Fibroblast of villous mesenchyme (primary cell): Measurements from ENCODE around the gene AQP9. TPM values are rescaled to one million over a fixed set of nuclear protein-coding genes. Genes with fewer than 3 reads are reported as not detected.
"Not testable (repeated sequence)": the region's sequence is repeated elsewhere in the genome, so short reads cannot be mapped to it uniquely, and the experiment has no call there.

Experiments
- DNase-seq: peaks from one replicate; pipeline ENCODE4 v3.0.0-alpha.2; 2010; ENCODE audit warnings: low read depth
- H3K4me3 ChIP-seq: 2 replicates; pipeline ENCODE4 v1.5.1; 2011; ENCODE audit warnings: low read depth, mild to moderate bottlenecking, low read length
- total RNA-seq: library from RNA; depleted of rRNA; stranded (reverse); fragments of >200 nt; gene quantifications from 2 replicates; pipeline ENCODE4 v1.2.3, GENCODE V29; 2012
- TF ChIP-seq, protein P1 (sequence below): IDR thresholded peaks from 2 replicates; pipeline ENCODE4 v1.5.1; 2012; ENCODE audit warnings: low read depth, mild to moderate bottlenecking, low read length; ENCODE audit not compliant: insufficient read depth

AQP9 gene
- total RNA-seq, 1 donor, result not detected

DNA sequence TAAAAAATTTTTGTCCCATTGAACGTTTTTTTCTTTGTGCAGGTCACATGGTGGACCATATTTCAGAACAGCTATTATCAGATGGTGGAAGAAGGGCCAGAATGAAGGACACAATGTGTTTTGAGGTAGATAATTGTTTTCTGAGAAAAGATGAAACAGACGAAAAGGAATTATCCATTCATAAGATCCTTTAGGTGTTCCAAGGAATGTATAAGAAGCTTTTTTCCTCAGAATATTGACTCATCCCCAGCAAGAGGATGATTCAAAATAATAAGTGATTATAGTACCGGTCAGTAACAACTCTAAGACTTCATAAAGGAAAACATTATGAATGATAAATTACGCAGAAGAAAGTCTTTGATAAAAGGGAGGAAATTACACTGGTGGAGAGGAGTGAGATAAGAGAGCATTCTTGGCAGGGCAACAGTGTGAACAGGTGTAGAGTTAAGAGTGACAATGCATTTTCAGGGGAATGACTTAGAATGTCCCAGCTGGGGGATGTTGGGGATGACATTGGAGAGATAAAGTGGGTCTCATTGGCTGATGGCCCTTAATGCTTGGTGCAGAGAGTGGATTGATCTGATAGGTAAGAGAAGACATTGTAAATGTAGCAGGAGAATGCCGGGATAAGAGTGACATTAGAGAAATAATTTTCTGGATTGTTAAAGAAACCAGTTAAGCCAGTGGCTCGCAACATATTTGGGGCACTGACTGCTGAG is 27.0 kb upstream of the AQP9 start:
- TF ChIP-seq, protein P1, sequence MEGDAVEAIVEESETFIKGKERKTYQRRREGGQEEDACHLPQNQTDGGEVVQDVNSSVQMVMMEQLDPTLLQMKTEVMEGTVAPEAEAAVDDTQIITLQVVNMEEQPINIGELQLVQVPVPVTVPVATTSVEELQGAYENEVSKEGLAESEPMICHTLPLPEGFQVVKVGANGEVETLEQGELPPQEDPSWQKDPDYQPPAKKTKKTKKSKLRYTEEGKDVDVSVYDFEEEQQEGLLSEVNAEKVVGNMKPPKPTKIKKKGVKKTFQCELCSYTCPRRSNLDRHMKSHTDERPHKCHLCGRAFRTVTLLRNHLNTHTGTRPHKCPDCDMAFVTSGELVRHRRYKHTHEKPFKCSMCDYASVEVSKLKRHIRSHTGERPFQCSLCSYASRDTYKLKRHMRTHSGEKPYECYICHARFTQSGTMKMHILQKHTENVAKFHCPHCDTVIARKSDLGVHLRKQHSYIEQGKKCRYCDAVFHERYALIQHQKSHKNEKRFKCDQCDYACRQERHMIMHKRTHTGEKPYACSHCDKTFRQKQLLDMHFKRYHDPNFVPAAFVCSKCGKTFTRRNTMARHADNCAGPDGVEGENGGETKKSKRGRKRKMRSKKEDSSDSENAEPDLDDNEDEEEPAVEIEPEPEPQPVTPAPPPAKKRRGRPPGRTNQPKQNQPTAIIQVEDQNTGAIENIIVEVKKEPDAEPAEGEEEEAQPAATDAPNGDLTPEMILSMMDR, result no peak
- no peak overlapping the region for H3K4me3 ChIP-seq
- no peak for DNase-seq

DNA sequence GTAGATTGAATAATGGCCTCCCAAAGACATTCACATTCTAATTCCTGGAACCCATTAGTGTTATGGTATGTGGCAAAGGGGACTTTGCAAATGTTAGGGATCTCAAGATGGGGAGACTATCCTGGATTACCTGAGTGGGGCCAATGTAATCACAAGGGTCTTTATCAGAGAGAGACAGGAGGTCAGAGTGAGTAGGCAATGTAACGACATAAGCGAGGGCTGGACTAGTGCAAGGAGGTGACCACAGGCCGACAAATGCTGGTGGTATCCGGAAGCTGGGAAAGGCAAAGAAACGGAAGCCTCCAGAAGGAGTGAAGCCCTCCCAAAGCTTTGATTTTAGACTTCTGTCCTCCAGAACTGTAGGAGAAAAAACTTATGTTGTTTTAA is 26.5 kb upstream of the AQP9 start:
- TF ChIP-seq, protein P1, result no peak
- DNase-seq, result no peak
- H3K4me3 ChIP-seq, result no peak overlapping the region

DNA sequence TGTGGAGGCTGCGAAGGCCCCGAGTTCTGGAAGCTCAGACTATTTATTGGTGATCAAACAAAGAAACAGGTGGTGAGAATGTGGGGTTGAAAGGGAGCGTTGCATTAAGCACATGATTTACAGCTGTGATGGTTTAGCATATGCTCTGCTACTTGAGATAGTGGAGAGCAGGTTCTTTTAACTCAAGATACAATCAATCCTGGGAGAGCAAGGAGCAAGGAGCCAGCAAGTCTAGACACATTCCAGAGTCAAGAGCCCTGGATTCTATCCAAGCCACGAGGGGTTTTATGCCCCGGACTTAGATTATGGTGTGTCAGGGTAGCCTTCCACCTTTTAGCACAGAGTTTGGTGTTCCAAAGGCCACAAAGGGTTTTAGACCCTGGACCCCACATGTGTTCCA is 24.8 kb upstream of the AQP9 start:
- not testable (repeated sequence) for DNase-seq, H3K4me3 ChIP-seq

DNA sequence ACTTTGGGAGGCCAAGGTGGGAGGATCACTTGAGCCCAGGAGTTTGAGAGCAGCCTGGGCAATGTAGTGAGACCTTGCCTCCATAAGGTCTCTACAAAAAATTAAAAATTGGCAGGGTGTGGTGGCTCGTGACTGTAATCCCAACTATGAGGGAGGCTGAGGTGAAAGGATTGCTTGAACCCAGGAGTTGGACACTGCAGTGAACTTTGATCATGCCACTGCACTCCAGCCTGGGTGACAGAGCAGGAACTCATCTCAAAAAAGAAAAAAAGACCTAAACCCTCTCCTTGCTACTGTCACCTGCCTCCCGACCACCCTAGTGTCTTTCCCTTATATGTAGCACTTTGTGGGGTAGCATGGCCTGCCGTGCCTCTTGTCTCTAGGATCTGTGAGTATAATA is 23.8 kb upstream of the AQP9 start:
- TF ChIP-seq, protein P1, result no peak

DNA sequence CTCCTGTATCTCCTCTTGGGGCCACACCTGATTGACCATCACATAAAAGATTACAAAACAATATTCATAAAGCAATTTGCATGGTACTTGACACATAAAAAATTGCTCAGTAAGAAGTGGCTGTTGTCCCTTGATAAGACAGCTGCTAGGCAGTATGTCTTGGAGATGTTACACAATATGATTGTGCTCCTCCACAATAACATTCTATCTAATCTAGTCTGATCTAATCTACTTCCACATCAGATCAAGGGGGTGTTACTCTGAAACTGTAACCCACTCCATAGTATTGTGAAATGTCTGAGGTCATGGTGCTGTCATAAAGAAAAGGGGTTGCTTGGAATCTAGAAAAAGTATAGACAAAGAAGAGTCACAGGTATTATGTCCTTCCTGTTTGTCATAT is 23.4 kb upstream of the AQP9 start:
- no peak overlapping the region for H3K4me3 ChIP-seq
- no peak for DNase-seq

More for the DNA sequence above, 23.8 kb upstream of the AQP9 start:
- DNase-seq, result no peak
- no peak overlapping the region for H3K4me3 ChIP-seq

DNA sequence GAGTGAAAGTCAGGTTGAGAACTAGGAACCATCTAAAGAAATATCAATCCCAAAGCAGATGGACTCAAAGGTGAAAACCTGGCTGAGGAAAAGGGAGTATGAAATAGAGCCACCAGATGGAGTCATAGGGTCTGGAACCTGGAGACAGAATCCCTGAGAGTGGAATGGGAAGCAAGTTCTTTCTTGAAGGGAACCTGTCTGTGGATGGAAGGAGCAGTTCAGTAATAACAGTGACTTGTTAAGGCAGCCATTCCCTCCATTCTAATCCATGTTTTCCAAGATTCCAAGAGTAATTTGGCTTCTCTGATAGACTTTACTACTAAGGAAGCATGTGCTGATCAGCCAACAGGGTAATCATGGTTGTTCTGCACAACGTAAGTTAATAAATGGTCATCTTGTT is 22.5 kb upstream of the AQP9 start:
- no peak overlapping the region for H3K4me3 ChIP-seq
- TF ChIP-seq, protein P1, result peak; percentile 40
- DNase-seq, result peak; percentile 9

More for the DNA sequence above, 23.4 kb upstream of the AQP9 start:
- TF ChIP-seq, protein P1, result no peak

DNA sequence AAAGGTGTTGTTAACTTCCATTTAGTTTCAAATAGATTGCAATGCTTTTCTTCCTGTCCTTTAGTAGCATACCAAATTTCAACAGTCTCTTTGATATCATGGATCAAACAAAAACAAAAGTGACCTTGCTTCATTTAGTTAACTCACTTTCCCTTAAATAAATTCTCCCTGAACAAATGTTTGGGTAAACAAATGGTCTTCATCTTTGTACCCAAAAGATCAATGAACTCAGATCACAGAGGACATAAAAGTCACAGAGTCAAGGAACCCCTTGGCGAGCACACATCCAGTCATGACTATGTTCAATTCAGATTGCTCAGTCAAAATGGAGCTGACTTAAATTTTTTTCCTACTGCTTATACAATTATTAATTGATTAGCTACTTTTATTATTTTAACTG is 20.6 kb upstream of the AQP9 start:
- TF ChIP-seq, protein P1, result no peak
- H3K4me3 ChIP-seq, result no peak overlapping the region
- DNase-seq, result no peak
